HepG2 (cell line): Measurements from ENCODE around the gene EIF2B1. TPM values are rescaled to one million over a fixed set of nuclear protein-coding genes. Genes with fewer than 3 reads are reported as not detected.

Experiments
- ARID3A ChIP-seq: IDR thresholded peaks from 2 replicates; pipeline ENCODE4 v1.6.1; 2012; ENCODE audit warnings: low read depth, low read length, improper control_type of control experiment
- HNF4A ChIP-seq: sonication (generic); formaldehyde crosslinking; IDR thresholded peaks from 2 replicates; pipeline ENCODE4 v1.4.0; 2020; ENCODE audit warnings: missing genetic modification reagents
- NFE2L1 ChIP-seq: sonication (generic); formaldehyde crosslinking; IDR thresholded peaks from 2 replicates; pipeline ENCODE4 v1.4.0; 2020; ENCODE audit warnings: missing genetic modification reagents, mild to moderate bottlenecking, borderline replicate concordance
- PHF8 ChIP-seq: sonication (generic); formaldehyde crosslinking; IDR thresholded peaks from 2 replicates; pipeline ENCODE4 v1.5.0; 2020; ENCODE audit warnings: missing genetic modification reagents
- SAP130 ChIP-seq: IDR thresholded peaks from 2 replicates; pipeline ENCODE4 v1.6.1; 2016; ENCODE audit warnings: low read depth
- SIX1 ChIP-seq: sonication (generic); formaldehyde crosslinking; IDR thresholded peaks from 2 replicates; pipeline ENCODE4 v1.4.0; 2020; ENCODE audit warnings: missing genetic modification reagents, borderline replicate concordance
- TOE1 ChIP-seq: sonication (generic); formaldehyde crosslinking; IDR thresholded peaks from 2 replicates; pipeline ENCODE4 v1.4.0; 2020; ENCODE audit warnings: mild to moderate bottlenecking, missing genetic modification reagents
- ZFP1 ChIP-seq: IDR thresholded peaks from 2 replicates; pipeline ENCODE4 v1.6.1; 2016
- ZNF407 ChIP-seq: sonication (generic); formaldehyde crosslinking; IDR thresholded peaks from one replicate; pipeline ENCODE4 v1.5.1; 2020; ENCODE audit warnings: mild to moderate bottlenecking, missing genetic modification reagents; ENCODE audit errors: not compliant biosample characterization
- ZNF839 ChIP-seq: sonication (generic); formaldehyde crosslinking; IDR thresholded peaks from 2 replicates; pipeline ENCODE4 v1.4.0; 2020; ENCODE audit warnings: missing genetic modification reagents, mild to moderate bottlenecking, borderline replicate concordance
- polyA plus RNA-seq, 8 experiments: library from polyadenylated mRNA; depleted of rRNA in 3 of 8; stranded (reverse) in 7 of 8; unstranded in 1 of 8; fragments of >200 nt; fragmentation: Illumina TruSeq in 4 of 8; extraction: Trizol in 4 of 8; gene quantifications; 2 replicates each; pipeline versions ENCODE4 v1.2.1 to v1.2.3, GENCODE V29; 2011 to 2016; ENCODE audit warnings: low read depth in 4 of 8, missing spikeins in 1 of 8, mixed read lengths in 1 of 8; ENCODE audit not compliant: insufficient read depth in 1 of 8
- total RNA-seq, 5 experiments: library from RNA; depleted of rRNA; stranded (reverse); fragments of >200 nt; fragmentation: Illumina TruSeq; extraction: Trizol; gene quantifications; 2 replicates each; pipeline ENCODE4 v1.2.3, GENCODE V29; 2016; ENCODE audit warnings: low read depth in 1 of 5
- TF ChIP-seq, protein P1 (sequence below): sonication (generic); formaldehyde crosslinking; IDR thresholded peaks from 2 replicates; pipeline ENCODE4 v1.4.0; 2020; ENCODE audit warnings: missing genetic modification reagents, borderline replicate concordance
- TF ChIP-seq, protein P2 (sequence below): sonication (generic); formaldehyde crosslinking; IDR thresholded peaks from 2 replicates; pipeline ENCODE4 v1.5.1; 2020; ENCODE audit warnings: missing genetic modification reagents, mild to moderate bottlenecking, borderline replicate concordance

The EIF2B1 gene
- total and polyA plus RNA-seq, 2 of the 13 experiments (the other 11 are each of a cell fraction or from before 2014, with no cell fraction given): 18.7 to 37.4 TPM

- TF ChIP-seq ZNF407 (no peak), ARID3A (peak; percentile 38; the same call in 1 of the 2 replicates), HNF4A (peak; percentile 84), ZNF839 (CRISPR knock-in tag) (no peak), SIX1 (no peak), PHF8 (CRISPR knock-in tag) (no peak), TOE1 (CRISPR knock-in tag) (no peak), SAP130 (CRISPR knock-in tag) (peak; percentile 81), ZFP1 (CRISPR knock-in tag) (no peak), NFE2L1 (no peak)
- TF ChIP-seq, protein P1, sequence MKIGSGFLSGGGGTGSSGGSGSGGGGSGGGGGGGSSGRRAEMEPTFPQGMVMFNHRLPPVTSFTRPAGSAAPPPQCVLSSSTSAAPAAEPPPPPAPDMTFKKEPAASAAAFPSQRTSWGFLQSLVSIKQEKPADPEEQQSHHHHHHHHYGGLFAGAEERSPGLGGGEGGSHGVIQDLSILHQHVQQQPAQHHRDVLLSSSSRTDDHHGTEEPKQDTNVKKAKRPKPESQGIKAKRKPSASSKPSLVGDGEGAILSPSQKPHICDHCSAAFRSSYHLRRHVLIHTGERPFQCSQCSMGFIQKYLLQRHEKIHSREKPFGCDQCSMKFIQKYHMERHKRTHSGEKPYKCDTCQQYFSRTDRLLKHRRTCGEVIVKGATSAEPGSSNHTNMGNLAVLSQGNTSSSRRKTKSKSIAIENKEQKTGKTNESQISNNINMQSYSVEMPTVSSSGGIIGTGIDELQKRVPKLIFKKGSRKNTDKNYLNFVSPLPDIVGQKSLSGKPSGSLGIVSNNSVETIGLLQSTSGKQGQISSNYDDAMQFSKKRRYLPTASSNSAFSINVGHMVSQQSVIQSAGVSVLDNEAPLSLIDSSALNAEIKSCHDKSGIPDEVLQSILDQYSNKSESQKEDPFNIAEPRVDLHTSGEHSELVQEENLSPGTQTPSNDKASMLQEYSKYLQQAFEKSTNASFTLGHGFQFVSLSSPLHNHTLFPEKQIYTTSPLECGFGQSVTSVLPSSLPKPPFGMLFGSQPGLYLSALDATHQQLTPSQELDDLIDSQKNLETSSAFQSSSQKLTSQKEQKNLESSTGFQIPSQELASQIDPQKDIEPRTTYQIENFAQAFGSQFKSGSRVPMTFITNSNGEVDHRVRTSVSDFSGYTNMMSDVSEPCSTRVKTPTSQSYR (CRISPR knock-in tag): 0 out of 2 replicates have a peak, but pooled peaks have one; percentile 14
- TF ChIP-seq, protein P2, sequence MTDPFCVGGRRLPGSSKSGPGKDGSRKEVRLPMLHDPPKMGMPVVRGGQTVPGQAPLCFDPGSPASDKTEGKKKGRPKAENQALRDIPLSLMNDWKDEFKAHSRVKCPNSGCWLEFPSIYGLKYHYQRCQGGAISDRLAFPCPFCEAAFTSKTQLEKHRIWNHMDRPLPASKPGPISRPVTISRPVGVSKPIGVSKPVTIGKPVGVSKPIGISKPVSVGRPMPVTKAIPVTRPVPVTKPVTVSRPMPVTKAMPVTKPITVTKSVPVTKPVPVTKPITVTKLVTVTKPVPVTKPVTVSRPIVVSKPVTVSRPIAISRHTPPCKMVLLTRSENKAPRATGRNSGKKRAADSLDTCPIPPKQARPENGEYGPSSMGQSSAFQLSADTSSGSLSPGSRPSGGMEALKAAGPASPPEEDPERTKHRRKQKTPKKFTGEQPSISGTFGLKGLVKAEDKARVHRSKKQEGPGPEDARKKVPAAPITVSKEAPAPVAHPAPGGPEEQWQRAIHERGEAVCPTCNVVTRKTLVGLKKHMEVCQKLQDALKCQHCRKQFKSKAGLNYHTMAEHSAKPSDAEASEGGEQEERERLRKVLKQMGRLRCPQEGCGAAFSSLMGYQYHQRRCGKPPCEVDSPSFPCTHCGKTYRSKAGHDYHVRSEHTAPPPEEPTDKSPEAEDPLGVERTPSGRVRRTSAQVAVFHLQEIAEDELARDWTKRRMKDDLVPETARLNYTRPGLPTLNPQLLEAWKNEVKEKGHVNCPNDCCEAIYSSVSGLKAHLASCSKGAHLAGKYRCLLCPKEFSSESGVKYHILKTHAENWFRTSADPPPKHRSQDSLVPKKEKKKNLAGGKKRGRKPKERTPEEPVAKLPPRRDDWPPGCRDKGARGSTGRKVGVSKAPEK (CRISPR knock-in tag): no peak
These were observed 37.8 kb downstream of the EIF2B1 start (continued) for GRCh38 chr12:123595729-123596128.
